HTR-8/SVneo (cell line): ENCODE results near the gene STARD10.
"Not testable (repeated sequence)": the region's sequence is repeated elsewhere in the genome, so short reads cannot be mapped to it uniquely, and the experiment has no call there.

Source experiments
- DNase-seq: peaks from one replicate; pipeline ENCODE4 v3.0.0; 2011; ENCODE audit warnings: low spot score, mixed read lengths; ENCODE audit not compliant: insufficient read length
- FAIRE-seq: peaks from 2 replicates; lab custom pipeline; 2011; peaks lifted over from hg19 to GRCh38; lab: Jason Lieb, UNC

The STARD10 gene

GRCh38 chr11:72812604-72812966 is 18.7 kb upstream of the STARD10 start:
- DNase-seq (peak; percentile 37), FAIRE-seq (no peak)

GRCh38 chr11:72811686-72812085 is 17.8 kb upstream of the STARD10 start:
- not testable (repeated sequence) for DNase-seq, FAIRE-seq

DNA sequence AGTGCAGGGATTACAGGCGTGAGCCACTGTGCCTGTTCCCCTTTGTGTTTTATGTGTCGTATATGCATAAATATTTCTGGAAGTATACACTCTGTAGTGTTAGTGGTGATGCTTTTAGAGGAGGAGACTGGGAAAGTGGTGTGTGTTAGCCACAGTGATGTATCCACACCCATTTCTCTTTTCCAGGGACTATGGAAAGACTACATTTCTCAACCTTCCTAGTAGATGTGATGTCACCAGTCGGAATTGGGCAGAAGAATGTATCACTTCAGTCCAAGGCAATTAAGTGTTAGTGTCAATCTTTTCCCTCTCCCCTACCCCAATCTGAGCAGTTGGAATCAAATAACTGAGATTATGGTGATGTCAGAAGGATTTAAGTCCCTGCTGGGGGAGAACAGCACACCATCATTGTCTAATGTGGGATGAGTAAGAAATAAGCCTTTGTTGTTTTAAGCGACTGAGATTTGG is 14.5 kb upstream of the STARD10 start:
- no peak for FAIRE-seq
- no peak for DNase-seq

DNA sequence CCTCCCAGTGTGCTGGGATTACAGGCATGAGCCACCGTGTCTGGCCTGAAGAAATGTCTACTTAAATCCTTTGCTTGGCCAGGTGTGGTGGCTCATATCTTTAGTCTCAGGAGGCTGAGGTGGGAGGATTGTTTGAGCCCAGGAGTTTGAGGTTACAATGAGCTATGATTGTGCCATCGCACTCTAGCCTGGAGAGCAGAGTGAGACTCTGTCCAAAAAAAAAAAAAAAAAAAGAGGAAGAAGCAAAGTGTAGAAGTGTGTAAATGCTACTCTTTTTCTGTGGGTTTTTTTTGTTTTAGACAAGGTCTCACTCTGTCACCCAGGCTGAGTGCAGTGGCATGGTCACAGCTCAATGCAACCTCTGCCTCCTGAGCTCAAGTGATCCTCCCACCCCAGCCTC is 13.9 kb upstream of the STARD10 start:
- DNase-seq (no peak), FAIRE-seq (no peak)

DNA sequence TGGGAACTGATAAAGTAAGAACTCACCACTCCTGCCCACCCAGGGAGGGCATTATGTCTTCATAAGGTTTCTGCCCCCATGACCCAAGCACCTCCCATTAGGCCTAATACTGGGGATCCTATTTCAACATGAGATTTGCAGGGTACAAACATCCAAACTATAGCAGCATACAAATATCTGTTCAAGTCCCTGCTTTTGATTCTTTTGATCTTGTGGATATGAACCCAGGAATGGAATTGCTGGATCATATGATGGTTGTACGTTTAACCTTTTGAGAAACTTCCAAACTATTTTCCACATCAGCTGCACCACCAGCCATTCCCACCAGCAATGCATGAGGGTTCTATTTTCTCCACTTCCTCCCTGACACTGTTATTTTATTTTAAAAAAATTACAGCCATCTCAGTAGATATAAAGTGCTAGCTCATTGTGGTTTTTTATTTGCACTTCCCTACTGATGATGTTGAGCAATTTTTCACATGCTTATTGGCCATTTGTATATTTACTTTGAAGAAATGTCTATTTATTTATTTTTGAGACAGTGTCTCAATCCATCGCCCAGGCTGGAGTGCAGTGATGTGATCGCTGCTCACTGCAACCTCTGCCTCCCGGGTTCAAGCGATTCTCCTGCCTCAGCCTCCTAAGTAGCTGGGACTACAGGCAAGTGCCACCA is 13.3 kb upstream of the STARD10 start:
- no peak for FAIRE-seq

GRCh38 chr11:72806378-72806777 is 12.5 kb upstream of the STARD10 start:
- not testable (repeated sequence) for DNase-seq, FAIRE-seq

More for the DNA sequence above, 13.3 kb upstream of the STARD10 start:
- DNase-seq: no peak

GRCh38 chr11:72805216-72805615 is 11.4 kb upstream of the STARD10 start:
- FAIRE-seq (no peak), DNase-seq (no peak)

- FAIRE-seq (no peak), DNase-seq (no peak)
These were observed 9.0 kb upstream of the STARD10 start for GRCh38 chr11:72802822-72803221.

- no peak for DNase-seq
These were observed 5.6 kb upstream of the STARD10 start for GRCh38 chr11:72799441-72799840.

DNA sequence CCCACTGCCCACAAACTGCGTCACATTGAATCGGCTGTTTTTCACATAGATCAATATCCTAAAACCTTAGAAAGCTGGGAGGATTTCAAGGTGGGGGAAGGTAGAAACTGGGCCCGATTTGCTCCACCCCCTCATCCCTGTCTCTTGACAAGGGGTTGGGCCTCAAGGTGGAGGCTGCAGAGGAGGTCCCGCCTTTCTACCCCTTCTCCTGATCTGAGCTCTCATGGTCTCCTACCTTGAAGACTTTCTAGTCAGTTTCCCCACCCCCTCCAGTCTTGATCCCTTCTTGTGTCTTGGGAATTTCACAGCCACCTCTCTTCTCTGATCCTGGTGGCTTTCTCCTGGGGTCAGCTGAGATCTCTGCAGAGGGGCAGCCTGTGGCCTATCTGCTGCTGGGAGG is 4.5 kb upstream of the STARD10 start:
- FAIRE-seq (no peak), DNase-seq (no peak)

More at GRCh38 chr11:72799441-72799840, 5.6 kb upstream of the STARD10 start:
- no peak for FAIRE-seq

GRCh38 chr11:72793076-72793424 is 797 bp downstream of the STARD10 start:
- no peak for FAIRE-seq

DNA sequence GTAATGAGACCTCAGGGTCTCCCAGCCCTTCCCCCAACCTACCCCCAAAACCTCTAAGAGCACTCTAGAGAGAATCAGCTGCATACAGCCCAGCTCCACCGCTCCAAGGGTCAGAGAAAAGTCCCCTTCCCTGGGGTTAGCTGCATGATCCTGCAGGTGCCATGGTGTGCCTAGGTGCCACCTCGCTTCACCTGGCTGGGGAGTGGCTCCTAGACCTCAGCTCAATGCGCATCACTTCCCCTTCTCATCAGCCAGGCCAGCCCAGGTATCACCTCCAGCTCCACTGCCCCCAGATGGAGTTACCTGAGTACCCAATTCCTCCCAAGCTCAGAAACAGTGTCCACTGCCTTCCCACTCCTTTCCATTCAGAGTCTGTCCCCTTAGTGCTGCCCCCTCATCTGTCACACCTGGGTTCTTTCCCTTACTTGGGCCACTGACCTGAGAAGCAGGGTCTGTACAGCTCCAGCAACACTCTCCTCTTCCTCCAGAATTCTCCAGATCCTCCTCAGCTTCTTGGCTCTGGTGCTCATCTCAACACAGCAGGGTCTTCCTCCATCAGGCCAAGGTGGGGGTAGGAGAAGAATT is 1.3 kb downstream of the STARD10 start:
- DNase-seq (no peak), FAIRE-seq (no peak)

More at GRCh38 chr11:72793076-72793424, 797 bp downstream of the STARD10 start:
- DNase-seq: no peak

- DNase-seq: not testable (repeated sequence)
These were observed 2.6 kb downstream of the STARD10 start for GRCh38 chr11:72791228-72791627.

GRCh38 chr11:72789493-72790131 is 4.2 kb downstream of the STARD10 start:
- no peak for FAIRE-seq
- no peak for DNase-seq

More at GRCh38 chr11:72791228-72791627, 2.6 kb downstream of the STARD10 start:
- not testable (repeated sequence) for FAIRE-seq

DNA sequence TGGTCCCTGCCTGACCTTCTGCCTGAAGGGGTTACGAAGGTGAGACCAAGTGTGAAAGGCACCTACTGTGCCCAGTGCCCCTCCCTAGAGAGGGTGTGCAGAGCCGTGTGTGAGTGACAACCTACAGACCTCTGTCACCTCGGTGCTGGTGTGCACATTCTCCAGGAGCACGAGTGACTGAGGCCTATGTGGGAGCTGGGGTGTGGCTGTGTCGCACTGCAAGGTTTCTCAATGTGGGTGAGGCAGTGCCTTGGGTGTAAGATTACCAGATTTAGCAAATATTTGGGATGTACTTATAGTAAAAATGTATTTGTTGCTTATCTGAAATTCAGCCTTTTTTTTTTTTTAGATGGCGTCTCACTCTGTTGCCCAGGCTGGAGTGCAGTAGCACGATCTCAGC is 5.6 kb downstream of the STARD10 start:
- DNase-seq: no peak
- FAIRE-seq: no peak

DNA sequence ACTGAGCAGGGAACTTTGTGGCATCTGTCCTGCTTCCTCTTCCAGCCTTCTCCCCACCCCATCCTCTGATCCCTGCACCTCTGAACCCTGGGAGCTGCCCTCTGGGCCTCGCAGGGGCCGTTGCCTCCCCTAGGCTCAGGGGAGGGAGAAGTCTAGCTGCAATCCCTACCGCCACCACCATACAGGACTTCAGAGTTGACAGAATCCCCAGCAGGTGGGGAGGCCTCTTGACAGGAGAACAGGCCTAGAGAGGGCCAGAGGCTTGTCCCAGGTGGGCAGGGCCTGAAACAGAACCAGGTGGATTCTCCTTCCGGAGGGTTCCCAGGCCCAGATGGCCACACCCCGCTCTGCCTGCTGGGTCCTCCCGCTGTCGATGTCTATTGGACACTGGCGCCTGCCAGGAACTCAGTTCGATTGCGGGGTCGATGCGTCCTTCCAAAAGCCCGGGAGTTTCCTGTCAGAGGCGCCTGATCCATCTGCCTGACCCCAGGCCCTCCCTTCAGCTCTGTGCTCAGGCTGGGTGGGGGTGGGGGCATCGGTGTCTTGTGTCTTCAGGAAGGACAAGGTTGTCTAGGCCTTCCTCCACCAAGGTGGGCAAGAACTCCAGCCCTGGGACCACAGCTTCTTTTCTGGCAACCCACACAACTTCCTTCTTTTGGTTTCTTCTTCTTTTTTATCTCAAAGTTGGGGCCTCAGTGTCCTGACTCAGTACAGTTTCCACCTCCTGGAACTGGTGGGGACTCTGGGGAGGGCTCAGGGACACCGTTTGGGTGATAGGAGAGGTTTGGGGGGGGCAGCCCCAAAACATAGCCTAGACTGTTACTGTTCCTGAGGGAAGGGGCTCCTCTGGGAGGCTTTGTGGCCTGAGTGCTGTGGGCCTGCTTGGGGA is 6.4 kb downstream of the STARD10 start:
- FAIRE-seq (no peak), DNase-seq (no peak)

DNA sequence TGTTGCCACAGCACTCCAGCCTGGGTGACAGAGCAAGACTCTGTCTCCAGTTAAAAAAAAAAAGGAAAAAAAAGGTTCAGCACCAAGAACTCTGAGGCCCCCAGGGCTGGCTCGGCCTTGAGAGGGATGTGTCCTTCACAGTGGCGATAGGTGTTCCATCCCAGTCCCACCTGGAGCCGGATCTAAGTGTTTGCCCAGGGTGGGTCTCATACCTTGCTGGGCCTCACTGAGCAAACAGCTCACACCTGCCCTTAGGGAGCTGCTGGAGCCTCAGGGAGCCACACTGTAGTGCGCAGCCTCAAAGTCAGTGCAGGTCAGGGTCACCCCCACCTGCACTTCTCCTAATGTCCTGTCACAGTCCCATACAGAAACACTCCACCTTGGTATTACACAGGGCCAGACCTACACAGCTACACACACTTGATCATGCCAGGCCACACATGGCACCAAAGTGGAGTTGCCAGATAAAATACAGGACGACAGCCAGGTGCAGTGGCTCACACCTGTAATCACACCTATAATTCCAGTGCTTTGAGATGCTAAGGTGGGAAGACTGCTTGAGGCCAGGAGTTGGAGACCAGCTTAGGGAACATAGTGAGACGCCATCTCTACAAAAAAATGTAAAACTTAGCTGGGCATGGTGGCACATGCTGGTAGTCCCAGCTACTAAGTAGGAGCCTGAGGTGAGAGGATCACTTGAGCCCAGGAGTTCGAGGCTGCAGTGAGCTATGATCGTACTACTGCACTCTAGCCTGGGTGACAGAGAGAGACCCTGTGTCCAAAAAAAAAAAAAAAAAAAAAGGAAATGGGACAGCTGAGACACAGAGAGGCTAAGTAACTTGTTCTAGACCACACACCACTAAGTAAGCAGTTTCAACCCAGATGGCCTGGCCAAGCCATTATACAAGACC is 7.3 kb downstream of the STARD10 start:
- FAIRE-seq: no peak
- no peak for DNase-seq

- no peak for FAIRE-seq
- no peak for DNase-seq
These were observed 9.2 kb downstream of the STARD10 start for GRCh38 chr11:72784662-72785061.

DNA sequence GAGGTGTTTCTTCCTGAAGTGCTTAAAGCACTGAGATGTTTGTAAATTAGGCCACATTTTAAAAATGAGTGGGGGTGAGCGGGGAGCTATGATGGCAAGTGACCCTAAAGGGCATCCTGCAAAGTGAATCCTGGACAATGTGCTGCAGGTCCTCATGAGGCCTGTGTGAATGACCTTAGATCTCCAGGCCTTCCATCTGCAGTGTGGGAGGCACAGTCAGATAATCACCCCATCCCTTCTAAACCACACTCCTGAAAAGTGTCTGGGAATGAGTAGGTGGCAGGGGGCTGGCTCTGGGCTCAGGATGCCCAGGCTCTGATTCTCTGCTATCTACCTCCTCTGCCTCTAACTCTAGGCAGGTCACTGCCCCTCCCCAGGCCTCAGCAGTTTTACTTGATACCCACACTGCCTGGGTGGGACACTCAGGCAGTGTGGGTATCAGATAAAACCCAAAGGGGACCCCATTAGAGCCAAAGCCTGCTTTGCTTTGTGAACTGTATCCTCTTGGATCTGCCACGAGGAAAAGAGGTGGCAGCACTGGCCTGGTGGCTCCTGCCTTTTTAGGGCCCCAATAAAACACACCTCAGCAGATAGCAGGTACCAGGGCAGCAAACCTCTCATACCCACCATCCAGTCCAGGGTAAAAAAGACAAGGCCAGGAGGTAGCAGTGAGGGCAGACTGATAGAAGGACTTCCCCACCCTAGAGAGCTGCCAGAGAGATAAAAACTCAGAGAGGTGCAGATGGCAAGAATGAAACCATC is 10.5 kb downstream of the STARD10 start:
- FAIRE-seq: no peak
- no peak for DNase-seq
